Pons (tissue), 1 donor: Measurements from ENCODE around the gene SLK.

Experiments used
- DNase-seq: peaks from one replicate; pipeline ENCODE4 v3.0.0-alpha.2; 2016; ENCODE audit warnings: low spot score

SLK gene

DNA sequence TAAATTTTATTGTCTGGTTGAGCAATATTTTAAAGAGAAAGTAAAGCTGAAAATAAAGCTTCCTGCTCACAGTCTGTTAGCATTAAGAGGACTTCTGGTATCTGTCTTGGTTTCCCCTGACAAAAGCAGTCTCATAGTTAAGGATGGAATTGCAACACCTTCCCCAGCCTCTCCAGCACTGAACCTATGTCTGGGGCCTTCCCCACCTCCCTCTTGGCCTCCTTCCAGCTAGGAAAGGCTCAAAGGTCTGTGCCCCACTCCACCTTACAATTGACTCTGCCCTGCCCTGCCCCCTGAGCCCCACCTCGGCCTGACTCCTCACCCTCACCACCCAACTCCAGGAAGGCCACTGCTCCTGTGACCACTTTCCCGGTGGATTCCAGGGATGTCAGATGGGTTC, 85.5 kb downstream of the SLK start:
- no peak for DNase-seq

DNA sequence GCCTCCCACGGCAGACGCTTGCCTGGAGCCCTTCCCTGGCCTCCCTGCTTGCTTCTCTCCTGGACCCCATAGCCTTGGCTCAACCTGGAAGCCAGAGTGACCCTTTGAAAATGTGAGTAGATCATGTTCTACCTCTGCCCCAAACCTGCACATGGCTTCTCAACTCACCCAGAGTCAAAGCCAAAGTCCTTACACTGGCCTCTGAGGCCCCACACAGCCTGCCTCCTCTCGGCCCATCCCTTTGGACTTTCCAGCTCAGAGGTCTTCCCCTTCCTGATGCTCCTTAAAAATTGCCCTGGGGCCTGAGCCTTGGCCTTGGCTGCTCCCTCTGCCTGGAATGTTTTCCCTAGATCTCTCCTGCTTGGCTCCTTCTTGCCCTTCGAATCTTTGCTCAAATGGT, 86.3 kb downstream of the SLK start:
- no peak for DNase-seq

DNA sequence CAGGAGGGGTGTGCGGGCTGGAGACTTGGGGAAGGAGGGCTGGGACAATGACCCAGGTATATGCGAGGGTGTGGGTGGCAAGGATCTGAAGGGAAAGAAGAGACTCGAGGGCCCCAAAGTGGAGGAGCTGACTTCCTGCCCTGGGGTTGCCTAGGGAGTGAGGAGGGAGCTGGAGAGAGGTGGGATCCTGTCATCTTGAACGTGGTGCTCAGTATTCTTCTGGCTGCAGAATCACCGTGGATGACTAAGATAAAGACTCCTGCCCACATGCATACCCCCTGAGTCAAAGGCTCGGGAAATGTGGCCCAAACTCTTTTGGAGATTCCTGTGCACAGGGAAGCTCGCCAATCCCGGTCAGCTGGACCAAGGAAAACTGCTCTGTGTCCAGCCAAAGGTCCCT, 87.5 kb downstream of the SLK start:
- DNase-seq = no peak

DNA sequence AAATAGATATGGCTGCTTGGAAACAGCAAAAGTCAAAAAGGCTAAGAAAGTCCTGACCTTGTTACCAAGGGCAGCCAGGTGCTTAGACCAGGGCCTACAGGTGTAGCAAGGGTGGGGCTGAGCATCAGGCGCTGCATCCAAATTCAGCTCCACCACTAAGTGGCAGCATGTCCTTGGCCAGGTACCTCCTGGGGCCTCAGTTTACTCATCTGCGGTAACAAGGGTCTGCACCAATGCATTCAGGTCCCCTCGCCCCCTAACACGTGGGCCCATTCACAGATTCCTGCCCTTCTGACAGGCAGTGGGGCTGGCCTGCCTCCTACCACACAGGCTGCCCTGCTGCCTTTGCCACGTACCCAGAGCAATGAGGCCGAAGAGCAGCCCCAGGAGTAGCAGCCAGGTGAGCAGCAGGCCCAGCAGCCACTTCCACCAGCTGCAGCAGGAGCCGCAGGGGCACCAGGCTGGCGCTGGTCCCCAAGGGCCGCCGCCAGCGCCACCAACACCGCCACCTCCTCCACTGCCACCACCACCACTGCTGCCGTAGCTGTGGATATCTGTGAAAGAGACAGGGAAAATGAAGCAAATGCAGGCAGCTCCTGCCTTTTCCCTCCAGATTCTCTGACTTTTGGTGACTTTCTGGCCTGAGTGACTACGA, 89.8 kb downstream of the SLK start:
- no peak for DNase-seq

DNA sequence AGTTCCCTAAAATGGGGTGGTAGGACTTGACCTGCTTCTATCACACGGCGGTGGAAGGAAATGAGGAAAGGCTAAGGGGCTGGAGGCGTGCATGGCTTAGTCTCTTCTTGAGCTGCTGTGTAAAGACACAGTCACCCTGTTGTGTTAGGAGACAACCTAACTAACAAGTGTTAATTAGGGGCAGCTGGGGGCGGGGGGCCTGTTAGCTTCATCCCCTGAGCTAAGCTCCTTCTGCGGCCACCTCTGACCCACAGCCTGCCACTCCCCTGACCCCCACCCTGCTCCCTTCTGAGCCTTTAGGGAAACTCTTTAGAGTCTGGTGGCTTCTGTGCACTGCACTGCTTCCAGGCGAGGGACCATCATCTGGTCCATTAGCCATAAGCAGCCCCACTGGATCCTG, 90.8 kb downstream of the SLK start:
- DNase-seq = no peak

DNA sequence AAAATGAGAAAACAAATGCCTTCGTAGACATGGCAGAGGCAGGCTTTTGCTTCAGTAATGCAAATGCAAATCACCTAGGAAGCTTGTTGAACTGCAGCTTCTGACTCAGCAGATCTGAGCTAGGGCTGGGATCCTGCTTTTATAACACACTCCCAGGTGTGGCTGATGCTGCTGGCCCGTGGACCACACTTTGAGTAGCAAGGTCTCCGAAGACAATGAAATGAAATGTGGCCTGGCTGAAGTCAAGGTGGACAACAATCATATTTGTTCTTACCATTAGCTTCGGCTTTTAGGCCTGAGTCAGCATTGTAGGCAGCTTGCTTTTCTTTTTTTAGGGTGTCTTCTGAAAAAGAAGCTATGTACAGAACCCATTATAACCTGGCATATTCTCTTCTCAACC, 92.4 kb downstream of the SLK start:
- no peak for DNase-seq

DNA sequence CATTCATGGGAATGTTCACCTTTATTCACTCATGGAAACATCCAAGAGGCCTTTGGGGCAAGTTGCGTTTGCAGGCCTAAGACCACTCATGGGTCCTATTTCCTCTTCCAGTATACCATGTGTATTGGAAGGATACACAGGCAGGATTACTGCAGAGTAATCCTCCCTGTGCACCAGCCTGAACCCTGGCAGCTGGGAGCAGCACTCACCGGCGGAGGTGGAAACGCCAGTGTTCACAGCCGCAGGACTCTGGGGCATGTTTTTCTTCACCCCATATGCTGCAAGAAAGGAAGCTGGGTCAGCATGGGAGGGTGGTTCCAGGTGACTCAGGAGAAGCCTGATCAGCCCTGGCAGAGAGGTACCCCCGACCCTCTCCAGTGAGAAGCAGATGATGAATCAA, 94.3 kb downstream of the SLK start:
- no peak for DNase-seq

DNA sequence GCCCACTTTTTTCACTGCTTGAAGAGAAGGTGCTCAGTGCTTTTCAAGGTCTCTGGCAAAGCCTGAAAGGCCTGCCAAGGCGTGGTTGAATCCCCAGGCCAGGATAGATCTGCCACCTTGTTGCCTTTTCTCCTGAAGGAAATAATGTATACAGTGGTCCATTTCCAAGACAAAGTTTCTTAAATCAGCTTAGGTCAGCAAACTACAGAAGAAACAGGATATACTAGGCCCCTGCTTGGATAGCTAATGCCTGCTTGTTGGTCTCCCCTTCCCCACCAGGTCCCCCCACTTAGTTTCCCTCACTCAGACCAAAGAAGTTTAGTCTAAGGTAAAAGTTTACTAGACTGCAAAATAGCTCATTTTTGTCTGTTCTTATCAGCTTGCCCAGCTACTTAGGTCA, 98.8 kb downstream of the SLK start:
- DNase-seq = no peak

DNA sequence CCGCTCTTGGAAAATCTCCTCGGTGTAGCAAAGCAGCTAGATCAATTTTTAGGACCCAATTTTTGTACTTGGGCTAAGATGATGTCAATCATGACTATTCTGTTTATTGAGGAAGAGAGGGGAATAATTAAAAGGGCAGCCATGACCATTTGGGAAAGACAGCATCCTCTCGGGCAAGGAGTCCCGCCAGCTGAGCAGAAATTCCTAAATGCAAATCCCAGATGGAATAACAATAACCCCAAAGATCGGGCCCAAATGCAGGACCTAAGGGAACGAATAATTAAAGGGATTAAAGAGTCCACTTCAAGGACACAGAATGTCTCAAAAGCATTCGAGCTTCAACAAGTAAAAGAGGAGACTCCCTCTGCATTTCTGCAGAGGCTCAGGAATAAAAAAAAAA, 100.0 kb downstream of the SLK start:
- DNase-seq = no peak

DNA sequence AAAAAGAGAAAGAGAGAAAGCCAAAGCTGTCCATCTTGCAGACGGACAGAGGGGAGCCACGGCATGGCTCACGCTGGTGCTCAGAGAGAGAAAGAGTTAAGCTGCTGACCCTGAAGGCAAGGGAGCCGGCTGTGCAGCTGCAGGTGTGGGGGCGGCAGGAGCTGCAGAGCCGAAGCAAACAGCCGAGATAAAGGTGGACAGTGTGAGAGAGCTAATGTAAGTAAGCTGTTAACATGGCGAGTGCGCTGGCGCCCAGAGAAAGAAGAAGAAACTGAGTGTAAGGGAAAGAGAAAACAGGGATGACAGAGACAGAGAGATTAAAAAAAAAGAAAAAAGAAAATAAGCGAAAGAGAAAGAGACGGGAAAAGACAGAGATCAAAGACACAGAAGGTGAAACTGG, 100.6 kb downstream of the SLK start:
- no peak for DNase-seq

DNA sequence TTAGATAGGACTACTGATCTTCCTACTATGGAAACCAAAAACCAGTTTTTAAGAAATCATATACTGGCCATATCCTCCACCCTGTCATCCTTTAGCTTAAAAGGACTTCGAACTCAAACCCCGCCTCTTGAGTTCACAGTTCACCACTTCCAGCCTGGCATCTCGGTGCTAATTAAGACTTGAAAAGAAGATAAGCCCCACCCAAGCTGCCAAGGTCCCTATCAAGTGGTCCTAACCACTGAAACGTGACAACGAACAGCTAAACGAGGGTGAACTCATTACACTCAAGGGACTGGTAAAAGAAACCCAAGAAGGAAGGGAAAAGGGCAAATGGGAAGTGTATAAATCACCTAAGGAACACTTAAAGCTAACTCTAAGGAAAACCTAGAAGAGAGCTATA, 102.7 kb downstream of the SLK start:
- DNase-seq = no peak

DNA sequence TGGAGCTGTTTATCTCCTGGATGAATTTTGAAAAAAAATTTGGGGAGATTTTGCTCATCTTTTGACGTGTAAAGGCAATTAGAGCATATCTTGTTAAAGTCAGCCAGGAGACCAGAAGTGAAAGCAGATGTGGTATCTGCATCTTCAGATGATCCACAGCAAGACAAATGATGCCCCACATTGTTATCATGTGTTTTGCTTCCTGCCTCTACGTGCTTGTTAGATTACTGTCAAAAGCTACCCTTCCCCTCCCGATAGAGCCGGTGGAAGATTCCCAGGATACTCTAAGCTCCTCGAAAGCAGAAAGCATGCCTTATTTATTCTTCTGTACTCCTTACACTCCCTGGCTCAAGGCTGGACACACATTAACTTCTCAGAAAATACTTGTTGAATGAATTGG, 105.8 kb downstream of the SLK start:
- no peak for DNase-seq

DNA sequence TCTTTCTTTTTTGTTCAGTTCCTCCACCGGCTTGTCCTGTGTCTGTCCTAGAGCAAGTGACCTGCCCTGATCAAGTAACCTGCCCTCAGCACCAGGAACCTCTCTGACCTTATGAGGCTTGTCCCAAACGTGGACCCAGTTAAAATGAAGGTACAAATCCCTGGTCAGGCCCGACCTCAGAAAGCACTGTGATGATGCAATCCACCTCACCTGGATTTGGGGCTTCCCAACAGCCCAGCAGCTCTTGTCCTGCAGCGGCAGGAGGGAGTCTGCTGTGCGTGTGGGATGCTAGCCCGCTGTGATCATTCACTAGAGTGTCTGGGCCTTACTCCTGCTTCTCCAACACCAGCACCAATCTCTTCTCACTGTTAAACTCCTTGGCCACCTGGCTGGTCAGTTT, 107.6 kb downstream of the SLK start:
- DNase-seq = no peak

DNA sequence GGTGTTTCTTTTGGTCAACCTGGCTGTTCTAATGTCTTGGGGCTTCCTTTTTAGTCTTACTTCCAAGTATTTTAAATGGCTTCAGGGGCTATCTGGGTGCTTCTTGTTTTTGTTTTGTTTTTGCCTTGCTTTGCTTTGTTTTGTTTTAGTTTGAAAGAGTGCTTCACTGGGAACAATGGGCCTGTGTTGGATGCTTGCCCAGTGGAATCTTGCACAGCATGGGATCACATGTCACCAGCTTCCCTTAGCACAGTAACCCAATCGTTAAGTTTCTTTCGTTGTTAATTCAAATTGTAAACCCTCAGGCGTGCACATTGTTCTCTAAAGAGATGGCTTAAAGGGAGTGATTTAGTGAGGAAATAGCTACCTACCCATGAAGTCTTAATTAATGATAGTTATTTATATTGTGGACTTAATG, 109.8 kb downstream of the SLK start:
- DNase-seq = peak; percentile 95

DNA sequence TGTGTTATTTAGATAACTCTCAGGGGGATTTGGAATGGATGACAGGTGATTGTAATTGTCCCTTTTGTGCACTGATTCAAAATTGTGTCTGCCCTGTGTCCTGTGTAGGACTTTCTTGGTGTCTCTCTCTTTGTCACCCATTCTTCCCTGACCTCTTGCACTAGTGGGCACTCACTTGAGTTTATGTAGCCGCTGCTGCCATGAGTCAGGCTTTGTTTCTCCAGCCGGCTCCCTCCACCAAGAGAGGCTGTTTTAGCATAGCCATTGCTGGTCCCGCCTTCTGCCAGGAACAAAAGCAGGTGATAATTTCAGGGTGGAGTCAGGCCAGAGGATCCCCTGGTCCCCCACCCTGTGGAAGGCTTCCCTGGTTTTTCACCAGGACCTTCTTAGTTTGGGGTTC, 110.3 kb downstream of the SLK start:
- DNase-seq = peak; percentile 56

DNA sequence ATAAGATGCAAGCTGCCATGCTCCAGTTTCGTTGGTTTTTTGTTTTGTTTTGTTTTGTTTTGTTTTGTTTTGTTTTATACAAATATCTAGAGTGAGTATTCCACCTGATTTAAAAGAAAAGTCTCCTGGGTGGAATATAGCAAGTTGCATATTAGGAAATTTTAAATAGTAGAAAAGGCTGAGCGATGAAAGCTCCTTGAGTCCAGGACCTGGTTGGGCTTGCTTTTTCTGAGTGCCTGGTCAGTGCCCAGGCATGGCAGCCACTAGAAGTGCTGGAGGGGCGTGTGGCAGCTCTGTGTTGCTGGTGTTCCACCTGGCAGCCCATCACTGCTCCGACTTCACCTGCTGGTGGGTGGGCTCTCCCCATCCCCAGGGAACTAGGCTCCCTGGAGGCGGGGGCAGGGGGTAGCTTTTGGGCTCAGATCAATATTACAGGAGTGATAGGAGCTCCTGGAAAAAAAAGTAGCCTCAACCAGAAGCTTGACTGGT, 110.8 kb downstream of the SLK start:
- no peak for DNase-seq
